ENCODE data around the gene GAPT. TPM values are rescaled to one million over a fixed set of nuclear protein-coding genes. Genes with fewer than 3 reads are reported as not detected.

Gene GAPT
- total RNA-seq (1 to 10 TPM in 1 of 2 donors, under 1 TPM in 1; 0.62 to 1.9 TPM), polyA plus RNA-seq (ENCODE audit: insufficient read depth, low read depth, low replicate concordance) (0.58 TPM)
- long read RNA-seq, donor 1: 0 reads
- long read RNA-seq, donor 2: 0 reads

- Histone ChIP-seq H3K27me3 (no peaks in the 10 kb centered on the region), H3K4me1 (no peaks in the 10 kb centered on the region), H3K27ac (no peak within 1 kb of the TSS), H3K4me3 (no peak within 1 kb of the TSS), H3K36me3 (ENCODE audit: low read depth, missing control alignments) (no peaks in the 10 kb centered on the region), H3K9me3 (no peaks in the 10 kb centered on the region)
- WGBS, 2 donors: 83% methylated on average over 6 of the region's 6 CpGs
- no peak for TF ChIP-seq POLR2A (IDR thresholded peaks at IDR 0.05)
- no peak for TF ChIP-seq CTCF (IDR thresholded peaks at IDR 0.05)
- DNase-seq: no peak
- intact Hi-C loops (cut with DNase I; ENCODE audit: low total_unique reads): no loop called here
Observed at GRCh38 chr5:58491216-58491892, at the start of gene GAPT. Gene GAPT (plus strand): TSS chr5:58491435. CDS start chr5:58494537, 3,102 bp downstream.

GRCh38 chr5:58444805-58445204 is 46.4 kb upstream of the GAPT start:
- no peaks in the 10 kb centered on the region for H3K27me3 ChIP-seq
- no peaks in the 10 kb centered on the region for H3K4me1 ChIP-seq
- H3K36me3 ChIP-seq (ENCODE audit: low read depth, missing control alignments): no peaks in the 10 kb centered on the region
- no peak for DNase-seq
- TF ChIP-seq POLR2A (IDR thresholded peaks at IDR 0.05): no peak
- no peak overlapping the region for H3K4me3 ChIP-seq
- H3K27ac ChIP-seq: no peak overlapping the region
- intact Hi-C loops (cut with DNase I; ENCODE audit: low total_unique reads): no loop called here
- no peaks in the 10 kb centered on the region for H3K9me3 ChIP-seq

GRCh38 chr5:58446024-58446423 is 45.2 kb upstream of the GAPT start:
- intact Hi-C loops (cut with DNase I; ENCODE audit: low total_unique reads): no loop called here
- TF ChIP-seq CTCF (IDR thresholded peaks at IDR 0.05): no peak
- TF ChIP-seq POLR2A (IDR thresholded peaks at IDR 0.05): no peak
- no peak overlapping the region for H3K27ac ChIP-seq
- no peaks in the 10 kb centered on the region for H3K36me3 ChIP-seq (ENCODE audit: low read depth, missing control alignments)
- DNase-seq: peak; percentile 75
- H3K27me3 ChIP-seq: no peaks in the 10 kb centered on the region
- H3K9me3 ChIP-seq: no peaks in the 10 kb centered on the region
- WGBS, 2 donors: 76 to 81% methylated on average over 10 of the region's 10 CpGs
- no peaks in the 10 kb centered on the region for H3K4me1 ChIP-seq
- H3K4me3 ChIP-seq: no peak overlapping the region

- H3K4me3 ChIP-seq: no peak overlapping the region
- intact Hi-C loops (cut with DNase I; ENCODE audit: low total_unique reads): no loop called here
- H3K36me3 ChIP-seq (ENCODE audit: low read depth, missing control alignments): no peaks in the 10 kb centered on the region
- 70 to 78% methylated on average over 2 of the region's 2 CpGs for WGBS, 2 donors
- DNase-seq: no peak
- no peak overlapping the region for H3K27ac ChIP-seq
- no peaks in the 10 kb centered on the region for H3K27me3 ChIP-seq
- TF ChIP-seq CTCF (IDR thresholded peaks at IDR 0.05) (no peak), POLR2A (IDR thresholded peaks at IDR 0.05) (no peak)
- no peaks in the 10 kb centered on the region for H3K9me3 ChIP-seq
- no peaks in the 10 kb centered on the region for H3K4me1 ChIP-seq
Observed at GRCh38 chr5:58447226-58447625, 44.0 kb upstream of the GAPT start.

GRCh38 chr5:58450018-58450417 is 41.2 kb upstream of the GAPT start:
- intact Hi-C loops (cut with DNase I; ENCODE audit: low total_unique reads): no loop called here
- Histone ChIP-seq H3K4me3 (no peak overlapping the region), H3K4me1 (no peaks in the 10 kb centered on the region), H3K9me3 (no peaks in the 10 kb centered on the region), H3K36me3 (ENCODE audit: low read depth, missing control alignments) (no peaks in the 10 kb centered on the region), H3K27ac (no peak overlapping the region), H3K27me3 (no peaks in the 10 kb centered on the region)
- DNase-seq: no peak
- WGBS, 2 donors: 84 to 90% methylated on average over 3 of the region's 3 CpGs
- TF ChIP-seq POLR2A (IDR thresholded peaks at IDR 0.05) (no peak), CTCF (IDR thresholded peaks at IDR 0.05) (no peak)
